T-cell (primary cell): ENCODE data around the gene IARS2. TPM values are rescaled to one million over a fixed set of nuclear protein-coding genes. Genes with fewer than 3 reads are reported as not detected.
"Not testable (repeated sequence)": the region's sequence is repeated elsewhere in the genome, so short reads cannot be mapped to it uniquely, and the experiment has no call there.

Experiments used
- ATAC-seq, 4 experiments: fragments of 200-7000 bp in 3 of 4; fragments of 150-1000 bp in 1 of 4; cut with Tn5 transposase; replicated peaks in 1 of 4; 1 replicate in 3 of 4; 2 replicates in 1 of 4; pipeline ENCODE4 v1.10.0; 2021; ENCODE audit warnings: moderate library complexity in 3 of 4, mild to moderate bottlenecking in 2 of 4, moderate number of reproducible peaks in 1 of 4
- CTCF ChIA-PET, 2 donors: fragments of 300-600 bp; sonication (Branson Sonifier 250); formaldehyde crosslinking; loops; one replicate each; lab custom pipeline; 2022; ENCODE audit warnings: antibody characterized with exemption in 2 of 2; lab: Charles Lee
- POLR2A ChIA-PET, 2 donors: fragments of 300-600 bp; sonication (Branson Sonifier 250); formaldehyde crosslinking; loops; one replicate each; lab custom pipeline; 2022; ENCODE audit warnings: antibody characterized with exemption in 2 of 2; lab: Charles Lee
- DNase-seq, 35 experiments: peaks; one replicate each; pipeline versions ENCODE4 v3.0.0 to v3.0.0-alpha.2; 2013 to 2023
- H3K27ac ChIP-seq: one replicate; pipeline ENCODE4 v1.5.1; 2013; ENCODE audit warnings: low read length
- H3K27me3 ChIP-seq, 2 experiments: replicated peaks in 1 of 2; 1 replicate in 1 of 2; 2 replicates in 1 of 2; pipeline versions ENCODE4 v1.6.1 to v1.7.0; 2013; ENCODE audit warnings: low read length in 1 of 2, mixed read lengths in 1 of 2; ENCODE audit not compliant: control insufficient read depth in 2 of 2, insufficient read depth in 2 of 2; ENCODE audit errors: extremely low read depth in 1 of 2
- H3K36me3 ChIP-seq, 2 donors: 1 replicate in 1 of 2; 2 replicates in 1 of 2; pipeline versions ENCODE4 v1.6.1 to v1.7.0; 2013; ENCODE audit warnings: low read length in 1 of 2; ENCODE audit not compliant: control insufficient read depth in 2 of 2, insufficient read depth in 1 of 2; ENCODE audit errors: extremely low read depth in 1 of 2
- H3K4me1 ChIP-seq, 2 experiments: 1 replicate in 1 of 2; 2 replicates in 1 of 2; pipeline versions ENCODE4 v1.6.1 to v1.7.0; 2013; ENCODE audit warnings: low read length in 2 of 2, mixed read lengths in 1 of 2; ENCODE audit not compliant: insufficient read depth in 2 of 2, control insufficient read depth in 1 of 2; ENCODE audit errors: extremely low read depth in 1 of 2
- H3K4me3 ChIP-seq, 2 donors: 1 replicate in 1 of 2; 2 replicates in 1 of 2; pipeline versions ENCODE4 v1.5.1 to v1.7.0; 2013; ENCODE audit warnings: mild to moderate bottlenecking in 2 of 2, low read length in 1 of 2, moderate library complexity in 1 of 2; ENCODE audit not compliant: control insufficient read depth in 1 of 2; ENCODE audit errors: extremely low read depth in 1 of 2
- H3K9me3 ChIP-seq: 2 replicates; pipeline ENCODE4 v1.7.0; 2013
- H3K27ac Mint-ChIP-seq, 2 donors: one replicate each; pipeline ENCODE4 v1.8.0; 2020 to 2021; ENCODE audit warnings: mild to moderate bottlenecking in 2 of 2, mixed read lengths in 2 of 2
- H3K27me3 Mint-ChIP-seq, 2 donors: one replicate each; pipeline ENCODE4 v1.8.0; 2021 to 2022; ENCODE audit warnings: mixed read lengths in 2 of 2
- H3K36me3 Mint-ChIP-seq: one replicate; pipeline ENCODE4 v1.8.0; 2021; ENCODE audit warnings: mixed read lengths
- H3K4me1 Mint-ChIP-seq, 3 donors: one replicate each; pipeline ENCODE4 v1.8.0; 2020 to 2022; ENCODE audit warnings: mixed read lengths in 3 of 3, mild to moderate bottlenecking in 1 of 3
- H3K4me3 Mint-ChIP-seq, 3 donors: one replicate each; pipeline ENCODE4 v1.8.0; 2020 to 2022; ENCODE audit warnings: mild to moderate bottlenecking in 3 of 3, mixed read lengths in 3 of 3, moderate library complexity in 3 of 3
- H3K9me3 Mint-ChIP-seq, 3 donors: one replicate each; pipeline ENCODE4 v1.8.0; 2020 to 2022; ENCODE audit warnings: mixed read lengths in 3 of 3
- WGBS: methylation state at CpG from one replicate; pipeline ENCODE4 v1.1.5; 2013; ENCODE audit warnings: missing lambda C conversion rate; ENCODE audit not compliant: insufficient coverage; 5-methylcytosine and 5-hydroxymethylcytosine counted together
- total RNA-seq, 35 experiments: library from RNA in 6 of 35; stranded (reverse) in 6 of 35; fragments of 120-200 nt in 1 of 35; gene quantifications; one replicate each; pipeline versions ENCODE4 v1.2.1 to v1.2.4 and lab custom pipeline; 2013 to 2026

IARS2 gene
- total RNA-seq, 5 donors from 2014 or later (not counting 1 experiment from before 2014, with no cell fraction given): 35.4 to 43.2 (median 42.3) TPM

DNA sequence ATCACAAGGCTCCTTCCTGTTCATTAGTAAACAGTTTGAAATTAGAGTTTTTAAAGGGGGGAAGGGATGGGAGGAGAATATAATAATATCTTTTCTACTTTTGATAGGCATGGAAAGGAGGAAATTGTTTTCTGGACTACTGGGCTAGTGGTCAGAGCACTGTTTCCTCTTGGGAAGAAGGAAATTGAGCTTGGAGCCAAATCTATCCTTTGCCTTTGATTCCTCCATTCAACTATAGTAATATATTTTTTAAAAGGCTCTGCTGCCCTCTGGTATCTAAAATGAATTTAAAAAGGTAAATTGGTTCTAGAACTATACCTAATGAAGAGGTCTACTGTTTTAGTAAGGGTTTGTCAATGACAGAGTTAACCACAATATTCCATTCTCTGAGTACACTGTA lies 5.9 kb downstream of the IARS2 start:
- Mint-ChIP-seq H3K27ac (no peak overlapping the region), H3K4me3 (no peak overlapping the region), H3K4me1 (peaks cover 21 to 28% (median 25%) of the 10 kb centered on the region in 3 donors), H3K36me3 (peaks cover 30% of the 10 kb centered on the region), H3K27me3 (no peaks in the 10 kb centered on the region), H3K9me3 (no peaks in the 10 kb centered on the region)
- DNase-seq (no peak), ATAC-seq (no peak)
- no peak overlapping the region for H3K27ac ChIP-seq
- ChIA-PET POLR2A (interaction anchor here (0.5 to 0.6 kb wide), 2 partner anchors 9 to 12 kb away, joined by 3 to 9 read pairs; no protein-coding TSS in a partner anchor), CTCF (interaction anchor here in 1 of 2 donors (0.6 to 1.9 kb wide), 2 partner anchors 10 to 12 kb away, joined by 3 to 9 read pairs; partner anchors contain the start of gene BPNT1)
- H3K9me3 ChIP-seq: no peaks in the 10 kb centered on the region
- peaks cover 7 to 59% of the 10 kb centered on the region in 2 donors for H3K36me3 ChIP-seq
- no peaks in the 10 kb centered on the region for H3K27me3 ChIP-seq
- peaks cover 8 to 9% of the 10 kb centered on the region in 2 experiments for H3K4me1 ChIP-seq
- H3K4me3 ChIP-seq: no peak overlapping the region

DNA sequence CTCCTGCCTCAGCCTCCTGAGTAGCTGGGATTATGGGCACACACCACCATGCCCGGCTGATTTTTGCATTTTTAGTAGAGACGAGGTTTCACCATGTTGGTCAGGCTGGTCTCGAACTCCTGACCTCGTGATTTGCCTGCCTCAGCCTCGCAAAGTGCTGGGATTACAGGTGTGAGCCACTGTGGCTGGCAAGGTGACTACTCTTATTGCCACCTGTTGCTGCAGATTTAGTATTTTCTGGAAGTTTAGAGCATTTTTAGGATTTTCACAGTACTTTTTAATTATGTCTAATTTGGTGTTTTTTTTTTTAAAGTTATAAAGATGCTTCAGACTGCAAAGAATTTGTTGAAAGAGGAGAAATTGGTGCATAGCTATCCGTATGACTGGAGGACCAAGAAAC lies 16.5 kb downstream of the IARS2 start:
- H3K9me3 ChIP-seq, H3K4me1 Mint-ChIP-seq, H3K4me1 ChIP-seq, H3K27me3 ChIP-seq, DNase-seq, H3K9me3 Mint-ChIP-seq, ATAC-seq, H3K4me3 ChIP-seq, H3K27ac Mint-ChIP-seq, H3K27me3 Mint-ChIP-seq, POLR2A ChIA-PET, H3K4me3 Mint-ChIP-seq, H3K27ac ChIP-seq: not testable (repeated sequence)
- CTCF ChIA-PET: interaction anchor here in 1 of 2 donors (0.5 to 0.6 kb wide), 3 partner anchors 24 to 70 kb away, joined by 3 to 5 read pairs (median 3); no protein-coding TSS in a partner anchor
- H3K36me3 ChIP-seq: peaks cover 20 to 54% of the 10 kb centered on the region in 2 donors
- H3K36me3 Mint-ChIP-seq: peaks cover 41% of the 10 kb centered on the region
- WGBS: 88% methylated on average over 6 of the region's 6 CpGs

DNA sequence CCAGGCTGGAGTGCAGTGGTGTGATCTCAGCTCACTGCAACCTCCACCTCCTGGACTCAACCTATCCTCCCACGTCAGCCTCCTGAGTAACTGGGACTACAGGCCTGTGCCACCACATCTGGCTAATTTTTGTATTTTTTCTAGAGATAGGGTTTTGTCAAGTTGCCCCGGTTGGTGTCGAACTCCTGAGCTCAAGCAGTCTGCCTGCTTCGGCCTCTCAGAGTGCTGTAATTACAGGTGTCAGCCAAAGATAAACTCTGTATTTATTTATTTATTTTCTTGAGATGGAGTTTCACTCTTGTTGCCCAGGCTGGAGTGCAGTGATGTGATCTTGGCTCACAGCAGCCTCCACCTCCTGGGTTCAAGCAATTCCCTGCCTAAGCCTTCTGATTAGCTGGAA lies 18.7 kb downstream of the IARS2 start:
- H3K4me1 ChIP-seq, ATAC-seq, DNase-seq, H3K9me3 ChIP-seq, H3K4me1 Mint-ChIP-seq, H3K4me3 Mint-ChIP-seq, H3K27me3 Mint-ChIP-seq, H3K27me3 ChIP-seq, H3K4me3 ChIP-seq, H3K27ac ChIP-seq, H3K9me3 Mint-ChIP-seq, H3K27ac Mint-ChIP-seq: not testable (repeated sequence)
- peaks cover 13 to 56% of the 10 kb centered on the region in 2 donors for H3K36me3 ChIP-seq
- ChIA-PET POLR2A (interaction anchor here (0.6 kb wide), 2 partner anchors 12 to 85 kb away, joined by 3 to 4 read pairs; no protein-coding TSS in a partner anchor), CTCF (interaction anchor here (0.6 to 2.1 kb wide), 16 partner anchors 10 to 621 kb away, joined by 3 to 9 read pairs (median 4); partner anchors contain the start of gene BPNT1 (in 1 of the 2))
- WGBS: no CpG with 5 or more reads among the region's 4 CpGs
- H3K36me3 Mint-ChIP-seq: peaks cover 37% of the 10 kb centered on the region

DNA sequence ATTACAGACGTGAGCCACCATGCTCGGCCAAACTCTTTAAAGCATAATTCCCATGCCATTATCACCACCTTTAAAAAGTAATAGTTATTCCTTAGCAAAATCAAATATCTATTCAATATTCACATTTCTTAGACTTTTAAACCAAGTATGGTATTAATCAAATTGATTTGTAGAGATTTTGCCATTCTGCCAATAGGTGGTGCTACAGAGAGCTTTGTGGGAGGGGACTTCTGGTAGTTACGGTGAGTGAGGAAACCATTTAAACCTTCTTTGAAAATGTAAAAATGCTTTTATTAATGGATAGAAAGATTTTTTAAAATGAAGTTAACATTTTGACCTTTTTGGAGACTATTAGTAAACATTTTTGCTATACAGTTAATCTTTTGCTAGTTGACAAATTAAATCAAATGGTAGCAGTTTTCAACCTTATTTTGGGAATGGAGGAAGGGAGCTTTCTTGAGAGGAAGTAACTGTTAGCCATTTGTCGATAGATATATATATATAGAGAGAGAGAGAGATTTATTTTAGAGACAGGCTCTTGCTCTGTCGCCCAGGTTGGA lies 19.3 kb downstream of the IARS2 start:
- DNase-seq (peak in 20 of 35 experiments; percentile 3 to 71 (median 19)), ATAC-seq (peak; percentile 52 to 65 (median 58))
- peaks cover 7 to 8% (median 8%) of the 10 kb centered on the region in 3 donors for H3K4me1 Mint-ChIP-seq
- POLR2A ChIA-PET: interaction anchor here in 1 of 2 donors (0.7 kb wide), 1 partner anchor 23 kb away, joined by 5 read pairs; no protein-coding TSS in a partner anchor
- no peaks in the 10 kb centered on the region for H3K9me3 Mint-ChIP-seq
- Histone ChIP-seq H3K4me3 (no peak overlapping the region), H3K4me1 (no peaks in the 10 kb centered on the region), H3K36me3 (peaks cover 13 to 55% of the 10 kb centered on the region in 2 donors), H3K27me3 (no peaks in the 10 kb centered on the region), H3K9me3 (no peaks in the 10 kb centered on the region), H3K27ac (no peak overlapping the region)
- CTCF ChIA-PET: interaction anchor here (0.6 to 2.1 kb wide), 13 partner anchors 8 to 122 kb away, joined by 3 to 9 read pairs (median 4); partner anchors contain the start of gene BPNT1 (in 1 of the 2)
- peaks cover 34% of the 10 kb centered on the region for H3K36me3 Mint-ChIP-seq
- H3K4me3 Mint-ChIP-seq: peak overlapping the region in 1 of 3 donors; percentile 24
- no CpG with 5 or more reads among the region's 5 CpGs for WGBS
- H3K27me3 Mint-ChIP-seq: no peaks in the 10 kb centered on the region
- no peak overlapping the region for H3K27ac Mint-ChIP-seq

DNA sequence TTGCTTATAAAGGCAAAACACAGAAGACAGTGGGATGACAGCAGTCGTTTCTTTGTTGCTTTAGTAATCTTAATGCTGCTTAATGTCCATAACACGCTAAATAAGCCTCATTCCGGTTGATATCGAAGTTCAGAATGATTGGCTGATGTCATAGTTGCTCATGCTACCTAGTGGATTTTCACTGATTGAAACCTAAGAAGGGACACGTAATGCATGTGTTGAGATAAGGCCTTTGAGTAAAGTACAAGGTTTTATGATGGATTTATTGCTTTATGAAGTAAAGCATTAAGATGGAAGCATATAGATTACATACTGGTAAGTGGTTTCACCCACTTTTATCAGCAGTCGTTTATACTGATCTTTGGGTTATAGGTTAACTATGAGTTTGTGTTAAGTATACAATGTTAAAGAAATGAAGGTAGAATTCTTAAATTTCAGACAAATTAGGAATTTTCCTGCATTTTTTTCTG lies 25.1 kb downstream of the IARS2 start:
- WGBS: 100% methylated on average over 5 of the region's 6 CpGs
- H3K27ac ChIP-seq: no peak overlapping the region
- H3K4me1 ChIP-seq: peaks cover 0 to 2% of the 10 kb centered on the region in 2 experiments
- Mint-ChIP-seq H3K9me3 (no peaks in the 10 kb centered on the region), H3K27me3 (no peaks in the 10 kb centered on the region), H3K4me3 (no peak overlapping the region), H3K4me1 (peaks cover 6 to 10% (median 8%) of the 10 kb centered on the region in 3 donors), H3K27ac (no peak overlapping the region), H3K36me3 (peaks cover 20% of the 10 kb centered on the region)
- H3K27me3 ChIP-seq: no peaks in the 10 kb centered on the region
- ChIA-PET CTCF (no interaction called here), POLR2A (no interaction called here)
- no peak for ATAC-seq
- no peak overlapping the region for H3K4me3 ChIP-seq
- no peaks in the 10 kb centered on the region for H3K9me3 ChIP-seq
- H3K36me3 ChIP-seq: peaks cover 7 to 32% of the 10 kb centered on the region in 2 donors
- DNase-seq: no peak

DNA sequence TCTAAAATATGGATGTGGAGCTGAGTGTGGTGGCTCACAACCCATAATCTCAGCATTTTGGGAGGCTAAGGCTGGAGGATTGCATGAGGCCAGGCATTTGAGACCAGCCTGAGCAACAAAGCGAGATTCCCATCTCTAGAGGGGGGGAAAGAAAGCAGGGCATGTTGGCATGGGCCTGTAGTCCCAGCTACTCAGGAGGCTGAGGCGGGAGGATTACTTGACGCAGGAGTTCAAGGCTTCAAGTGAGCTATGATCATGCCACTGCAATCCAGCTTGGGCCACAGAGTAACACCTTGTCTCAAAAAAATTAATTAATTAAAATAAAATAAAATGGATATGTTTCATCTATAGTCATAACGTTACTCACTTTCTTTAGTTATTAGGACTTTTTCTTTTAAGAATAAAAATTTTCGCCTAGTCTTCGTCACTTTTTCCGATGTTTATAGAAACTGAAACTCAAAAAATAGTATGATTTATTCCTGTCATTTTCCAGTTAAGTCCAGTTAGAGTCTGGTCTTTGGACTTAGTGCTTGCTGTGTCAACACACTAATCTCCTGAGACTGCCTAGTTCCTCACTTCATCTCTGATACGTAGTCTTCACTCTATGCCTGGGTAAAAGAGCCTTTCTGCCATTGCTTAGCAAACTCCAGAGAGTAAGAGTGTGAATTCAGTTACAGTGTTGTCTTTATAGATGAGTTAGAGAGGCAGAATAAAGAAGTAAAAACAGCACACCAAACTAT lies 28.0 kb downstream of the IARS2 start:
- no peak for ATAC-seq
- WGBS: 100% methylated on average over 1 of the region's 8 CpGs
- no peak for DNase-seq
- Mint-ChIP-seq H3K36me3 (peaks cover 28% of the 10 kb centered on the region), H3K4me1 (peaks cover 7 to 13% (median 9%) of the 10 kb centered on the region in 3 donors), H3K9me3 (no peaks in the 10 kb centered on the region), H3K27me3 (no peaks in the 10 kb centered on the region), H3K27ac (no peak overlapping the region), H3K4me3 (no peak overlapping the region)
- POLR2A ChIA-PET: no interaction called here
- CTCF ChIA-PET: interaction anchor here (0.6 to 1.4 kb wide), 6 partner anchors 15 to 175 kb away, joined by 3 to 4 read pairs (median 3); partner anchors contain the start of gene IARS2 (in 1 of the 2)
- Histone ChIP-seq H3K36me3 (peaks cover 7 to 13% of the 10 kb centered on the region in 2 donors), H3K27me3 (no peaks in the 10 kb centered on the region), H3K4me3 (no peak overlapping the region), H3K4me1 (peaks cover 0 to 2% of the 10 kb centered on the region in 2 experiments), H3K27ac (no peak overlapping the region), H3K9me3 (no peaks in the 10 kb centered on the region)
